Caco-2 (cell line): Measurements from ENCODE around the gene UBE3C. TPM values are rescaled to one million over a fixed set of nuclear protein-coding genes. Genes with fewer than 3 reads are reported as not detected.
A peak's percentile ranks its signal among the peaks of the same experiment; 100 is the strongest.

Experiments used
- BruUV-seq: library from RNA; stranded (reverse); fragments of 400-500 nt; replicated peaks from 2 replicates; lab custom pipeline; 2021; lab: Mats Ljungman, UMichigan
- CTCF ChIA-PET: fragments of 300-600 bp; sonication (Branson Sonifier 250); formaldehyde crosslinking; loops from one replicate; lab custom pipeline; 2022; ENCODE audit warnings: antibody characterized with exemption; lab: Charles Lee
- POLR2A ChIA-PET: fragments of 300-600 bp; sonication (Branson Sonifier 250); formaldehyde crosslinking; loops from one replicate; lab custom pipeline; 2022; ENCODE audit warnings: antibody characterized with exemption; lab: Charles Lee
- DNase-seq, 2 experiments: peaks; one replicate each; pipeline versions ENCODE4 v3.0.0 to v3.0.0-alpha.2; 2020 to 2022
- H3K27me3 ChIP-seq: replicated peaks from 2 replicates; pipeline ENCODE4 v1.6.0; 2011; ENCODE audit warnings: low read length; ENCODE audit not compliant: control insufficient read depth, insufficient read depth
- H3K36me3 ChIP-seq: 2 replicates; pipeline ENCODE4 v1.5.1; 2011; ENCODE audit warnings: low read length; ENCODE audit not compliant: control insufficient read depth, insufficient read depth
- H3K4me1 ChIP-seq: fragments of 250-450 bp; sonication (Bioruptor Pico); 2 replicates; pipeline ENCODE4 v1.5.1; 2020; ENCODE audit warnings: mild to moderate bottlenecking
- H3K4me3 ChIP-seq: 2 replicates; pipeline ENCODE4 v1.5.1; 2011; ENCODE audit warnings: low read depth, mild to moderate bottlenecking, control low read depth, low read length
- H3K9me3 ChIP-seq: fragments of 250-450 bp; sonication (Bioruptor Pico); 2 replicates; pipeline ENCODE4 v1.5.1; 2020; ENCODE audit warnings: mild to moderate bottlenecking, moderate library complexity
- H3K27ac Mint-ChIP-seq: one replicate; pipeline ENCODE4 v1.8.0; 2022; ENCODE audit warnings: mixed read lengths; ENCODE audit not compliant: unreplicated experiment
- H3K27me3 Mint-ChIP-seq: one replicate; pipeline ENCODE4 v1.8.0; 2022; ENCODE audit warnings: mixed read lengths; ENCODE audit not compliant: insufficient read depth, unreplicated experiment
- H3K36me3 Mint-ChIP-seq: one replicate; pipeline ENCODE4 v1.8.0; 2022; ENCODE audit warnings: mild to moderate bottlenecking, mixed read lengths; ENCODE audit not compliant: insufficient read depth, unreplicated experiment
- H3K4me1 Mint-ChIP-seq: one replicate; pipeline ENCODE4 v1.8.0; 2022; ENCODE audit warnings: low read depth, mixed read lengths; ENCODE audit not compliant: unreplicated experiment
- H3K4me3 Mint-ChIP-seq: one replicate; pipeline ENCODE4 v1.8.0; 2022; ENCODE audit warnings: mild to moderate bottlenecking, moderate library complexity, mixed read lengths; ENCODE audit not compliant: unreplicated experiment
- H3K9me3 Mint-ChIP-seq: one replicate; pipeline ENCODE4 v1.8.0; 2022; ENCODE audit warnings: mixed read lengths; ENCODE audit not compliant: unreplicated experiment
- intact Hi-C: fragments of 100-400 bp; cut with micrococcal nuclease; formaldehyde crosslinking; loops from one replicate; pipeline ENCODE4 v1.10.0; 2022; ENCODE audit not compliant: unreplicated experiment
- total RNA-seq: library from RNA; stranded (reverse); gene quantifications from 2 replicates; pipeline ENCODE4 v1.2.3, GENCODE V29; 2022
- TF ChIP-seq, protein P1 (sequence below), 2 experiments: fragments of 200-600 bp in 1 of 2; IDR thresholded peaks; 1 replicate in 1 of 2; 2 replicates in 1 of 2; pipeline versions ENCODE4 v1.5.1 to v1.8.0; 2011 to 2022; ENCODE audit warnings: antibody characterized with exemption in 1 of 2, control low read depth in 1 of 2, inconsistent platforms in 1 of 2, low read depth in 1 of 2, low read length in 1 of 2, mild to moderate bottlenecking in 1 of 2, moderate library complexity in 1 of 2; ENCODE audit not compliant: insufficient read depth in 1 of 2, severe bottlenecking in 1 of 2, unreplicated experiment in 1 of 2

Gene UBE3C
- total RNA-seq, 1 experiment from 2014 or later: 76.1 TPM

DNA sequence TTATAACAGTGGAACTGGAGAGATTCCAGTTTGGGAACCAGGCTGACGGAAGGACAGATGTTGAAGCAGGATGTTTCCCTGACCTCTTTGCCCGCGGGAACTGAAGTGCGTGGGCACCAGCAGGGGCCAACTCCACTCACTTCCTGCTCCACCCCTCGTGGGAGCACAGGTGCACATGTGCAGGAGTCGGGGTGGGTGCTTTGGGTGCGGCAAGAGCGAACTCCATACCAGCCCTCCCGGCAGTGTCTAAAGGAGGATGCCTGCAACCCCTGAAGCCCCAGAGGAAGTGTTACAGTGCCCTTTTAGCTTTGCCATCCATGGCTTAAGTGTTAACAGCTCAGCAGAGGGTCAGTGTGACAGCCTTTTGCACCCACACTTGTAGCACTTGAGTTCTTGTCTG, 27.4 kb upstream of the UBE3C start:
- intact Hi-C loops: no loop called here
- H3K36me3 Mint-ChIP-seq: no peaks in the 10 kb centered on the region
- ChIA-PET CTCF (interaction anchor here (0.6 kb wide), 1 partner anchor 284 kb away, joined by 7 read pairs; no protein-coding TSS in a partner anchor), POLR2A (no interaction called here)
- no peak overlapping the region for H3K27ac Mint-ChIP-seq
- no peaks in the 10 kb centered on the region for H3K4me1 Mint-ChIP-seq
- H3K4me3 ChIP-seq: no peak overlapping the region
- peaks cover 14% of the 10 kb centered on the region; the same call in 1 of the 2 replicates for H3K9me3 ChIP-seq
- peaks cover 2% of the 10 kb centered on the region for H3K27me3 Mint-ChIP-seq
- BruUV-seq: no TSS peak
- peak in 1 of 2 experiments; percentile 19 for DNase-seq
- H3K4me3 Mint-ChIP-seq: no peak overlapping the region
- peaks cover 13% of the 10 kb centered on the region for H3K9me3 Mint-ChIP-seq
- H3K36me3 ChIP-seq: no peaks in the 10 kb centered on the region
- TF ChIP-seq, protein P1, sequence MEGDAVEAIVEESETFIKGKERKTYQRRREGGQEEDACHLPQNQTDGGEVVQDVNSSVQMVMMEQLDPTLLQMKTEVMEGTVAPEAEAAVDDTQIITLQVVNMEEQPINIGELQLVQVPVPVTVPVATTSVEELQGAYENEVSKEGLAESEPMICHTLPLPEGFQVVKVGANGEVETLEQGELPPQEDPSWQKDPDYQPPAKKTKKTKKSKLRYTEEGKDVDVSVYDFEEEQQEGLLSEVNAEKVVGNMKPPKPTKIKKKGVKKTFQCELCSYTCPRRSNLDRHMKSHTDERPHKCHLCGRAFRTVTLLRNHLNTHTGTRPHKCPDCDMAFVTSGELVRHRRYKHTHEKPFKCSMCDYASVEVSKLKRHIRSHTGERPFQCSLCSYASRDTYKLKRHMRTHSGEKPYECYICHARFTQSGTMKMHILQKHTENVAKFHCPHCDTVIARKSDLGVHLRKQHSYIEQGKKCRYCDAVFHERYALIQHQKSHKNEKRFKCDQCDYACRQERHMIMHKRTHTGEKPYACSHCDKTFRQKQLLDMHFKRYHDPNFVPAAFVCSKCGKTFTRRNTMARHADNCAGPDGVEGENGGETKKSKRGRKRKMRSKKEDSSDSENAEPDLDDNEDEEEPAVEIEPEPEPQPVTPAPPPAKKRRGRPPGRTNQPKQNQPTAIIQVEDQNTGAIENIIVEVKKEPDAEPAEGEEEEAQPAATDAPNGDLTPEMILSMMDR (IDR thresholded peaks at IDR 0.05; ENCODE audit: insufficient read depth in 1 of 2, low read depth in 1 of 2, low read length in 1 of 2, severe bottlenecking in 1 of 2, unreplicated experiment in 1 of 2): no peak
- no peaks in the 10 kb centered on the region for H3K4me1 ChIP-seq
- H3K27me3 ChIP-seq: no peaks in the 10 kb centered on the region; the same call in 1 of the 2 replicates

GRCh38 chr7:157112706-157113105, 26.0 kb upstream of the UBE3C start:
- Mint-ChIP-seq H3K27ac (no peak overlapping the region), H3K27me3 (peaks cover 2% of the 10 kb centered on the region)
- intact Hi-C loops: no loop called here

GRCh38 chr7:157113607-157114006, 25.1 kb upstream of the UBE3C start:
- no peak overlapping the region for H3K4me3 ChIP-seq
- no TSS peak for BruUV-seq
- TF ChIP-seq, protein P1 (IDR thresholded peaks at IDR 0.05; ENCODE audit: insufficient read depth in 1 of 2, low read depth in 1 of 2, low read length in 1 of 2, severe bottlenecking in 1 of 2, unreplicated experiment in 1 of 2): no peak
- Mint-ChIP-seq H3K4me3 (no peak overlapping the region), H3K27me3 (peaks cover 2% of the 10 kb centered on the region), H3K4me1 (no peaks in the 10 kb centered on the region), H3K9me3 (peaks cover 8% of the 10 kb centered on the region), H3K36me3 (no peaks in the 10 kb centered on the region), H3K27ac (no peak overlapping the region)
- DNase-seq: no peak
- intact Hi-C loops: no loop called here
- POLR2A ChIA-PET: no interaction called here
- CTCF ChIA-PET: no interaction called here
- H3K27me3 ChIP-seq: no peaks in the 10 kb centered on the region; the same call in 1 of the 2 replicates
- no peaks in the 10 kb centered on the region for H3K4me1 ChIP-seq
- H3K36me3 ChIP-seq: no peaks in the 10 kb centered on the region
- peaks cover 5% of the 10 kb centered on the region; the same call in 1 of the 2 replicates for H3K9me3 ChIP-seq

More at GRCh38 chr7:157112706-157113105, 26.0 kb upstream of the UBE3C start:
- no peaks in the 10 kb centered on the region for H3K36me3 ChIP-seq
- Mint-ChIP-seq H3K36me3 (no peaks in the 10 kb centered on the region), H3K4me1 (no peaks in the 10 kb centered on the region), H3K9me3 (peaks cover 5% of the 10 kb centered on the region), H3K4me3 (no peak overlapping the region)
- ChIA-PET POLR2A (interaction anchor here (0.5 kb wide), 1 partner anchor 419 kb away, joined by 3 read pairs; no protein-coding TSS in a partner anchor), CTCF (no interaction called here)
- H3K9me3 ChIP-seq: peaks cover 7% of the 10 kb centered on the region; the same call in 1 of the 2 replicates
- TF ChIP-seq, protein P1 (IDR thresholded peaks at IDR 0.05; ENCODE audit: insufficient read depth in 1 of 2, low read depth in 1 of 2, low read length in 1 of 2, severe bottlenecking in 1 of 2, unreplicated experiment in 1 of 2): no peak
- H3K4me1 ChIP-seq: no peaks in the 10 kb centered on the region
- no TSS peak for BruUV-seq
- no peaks in the 10 kb centered on the region; the same call in 1 of the 2 replicates for H3K27me3 ChIP-seq
- peak in 1 of 2 experiments; percentile 7 for DNase-seq
- no peak overlapping the region for H3K4me3 ChIP-seq
